ENCODE results near the gene ACTN4. TPM values are rescaled to one million over a fixed set of nuclear protein-coding genes. Genes with fewer than 3 reads are reported as not detected.
A peak's percentile ranks its signal among the peaks of the same experiment; 100 is the strongest.

Gene ACTN4
- total RNA-seq, 1 experiment from 2014 or later: 199 TPM

DNA sequence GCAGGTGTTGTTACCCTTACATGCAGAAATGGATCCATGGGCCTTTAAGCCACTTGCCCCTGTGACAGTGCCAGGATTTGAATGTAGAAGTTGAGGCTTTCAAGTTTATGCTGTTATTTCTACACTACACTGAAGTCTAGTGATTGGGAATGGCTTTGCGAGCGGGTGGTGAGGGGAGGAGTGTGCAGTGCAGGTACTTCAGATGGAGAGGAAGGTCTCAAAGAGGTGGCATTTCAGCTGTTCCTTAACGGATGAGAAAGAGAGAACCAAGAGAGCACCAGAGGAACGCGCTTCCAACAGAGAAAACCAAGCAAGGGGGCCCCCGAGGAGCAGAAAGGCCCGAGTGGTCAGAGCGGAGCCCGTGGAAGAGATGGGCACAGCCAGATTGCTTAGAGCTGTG, 13.3 kb downstream of the ACTN4 start:
- DNase-seq (ENCODE audit: low read depth): no peak

DNA sequence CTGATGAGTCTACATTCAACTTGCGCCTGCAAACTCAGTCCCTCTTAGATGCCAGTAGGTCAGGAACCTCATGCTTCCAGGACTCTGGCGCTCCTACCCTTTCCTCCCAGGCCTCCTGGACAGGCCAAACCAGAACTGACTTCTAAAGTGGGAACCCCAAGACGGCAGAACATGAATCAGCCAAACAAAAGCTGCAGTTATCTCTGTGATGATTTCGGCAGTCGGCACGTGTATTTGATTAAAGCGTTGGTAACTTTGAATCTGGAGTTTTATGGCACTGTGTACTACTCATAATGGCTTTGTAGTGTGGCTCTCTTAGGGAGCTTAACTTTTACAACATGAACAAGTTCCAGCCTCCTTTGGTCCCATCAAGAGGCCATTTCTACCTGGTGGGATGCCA, 13.7 kb downstream of the ACTN4 start:
- DNase-seq (ENCODE audit: low read depth): no peak

DNA sequence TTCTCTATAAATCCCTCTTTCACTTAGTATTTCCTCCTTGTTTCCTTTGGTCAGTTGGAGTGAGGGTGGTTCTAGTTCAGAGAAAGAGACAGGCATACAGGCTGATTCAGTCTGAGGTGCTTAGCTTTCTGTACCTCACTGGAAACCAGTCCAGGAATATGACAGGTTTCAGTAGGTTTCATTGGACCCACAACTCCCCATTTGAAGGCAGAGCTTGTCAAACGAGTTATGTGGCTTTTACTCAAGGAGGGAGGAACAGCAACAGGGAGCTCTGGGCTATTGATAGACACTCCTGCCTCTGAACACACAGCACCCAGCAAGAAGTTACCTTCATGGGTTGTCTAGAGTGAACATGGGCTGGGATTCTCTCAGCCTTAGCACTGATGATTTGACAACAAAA, 14.5 kb downstream of the ACTN4 start:
- no peak for DNase-seq (ENCODE audit: low read depth)

GRCh38 chr19:38662537-38663155, 15.2 kb downstream of the ACTN4 start:
- DNase-seq (ENCODE audit: low read depth): no peak

- no peak for DNase-seq (ENCODE audit: low read depth)
Measured at GRCh38 chr19:38663156-38663651, 15.8 kb downstream of the ACTN4 start.

DNA sequence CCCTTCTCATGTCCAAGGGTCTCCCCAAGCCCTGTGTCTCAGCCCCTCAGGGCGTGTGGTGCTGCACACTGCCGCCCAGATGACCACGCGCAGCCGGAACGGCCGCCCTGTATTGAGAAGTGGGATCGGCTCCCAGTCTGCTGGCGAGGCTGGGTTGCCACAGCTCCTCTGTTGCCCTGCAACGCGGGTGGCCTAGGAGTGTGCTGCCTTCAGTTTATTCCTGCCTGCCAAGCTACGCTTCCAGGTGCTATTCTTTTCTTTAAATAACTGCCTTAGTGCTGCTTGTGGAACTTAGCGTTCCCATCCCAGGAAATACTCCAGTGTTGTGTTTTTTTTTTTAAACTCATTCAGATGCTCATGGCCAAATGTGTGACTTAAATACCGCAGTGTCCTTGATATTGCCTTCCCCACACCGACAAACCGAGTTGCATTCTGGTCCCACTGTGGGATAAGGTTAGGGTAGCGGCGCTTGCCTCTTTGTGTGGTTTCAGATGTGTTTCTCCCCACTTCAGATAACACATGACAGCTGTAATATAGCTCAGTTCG, 16.6 kb downstream of the ACTN4 start:
- DNase-seq (ENCODE audit: low read depth): no peak

DNA sequence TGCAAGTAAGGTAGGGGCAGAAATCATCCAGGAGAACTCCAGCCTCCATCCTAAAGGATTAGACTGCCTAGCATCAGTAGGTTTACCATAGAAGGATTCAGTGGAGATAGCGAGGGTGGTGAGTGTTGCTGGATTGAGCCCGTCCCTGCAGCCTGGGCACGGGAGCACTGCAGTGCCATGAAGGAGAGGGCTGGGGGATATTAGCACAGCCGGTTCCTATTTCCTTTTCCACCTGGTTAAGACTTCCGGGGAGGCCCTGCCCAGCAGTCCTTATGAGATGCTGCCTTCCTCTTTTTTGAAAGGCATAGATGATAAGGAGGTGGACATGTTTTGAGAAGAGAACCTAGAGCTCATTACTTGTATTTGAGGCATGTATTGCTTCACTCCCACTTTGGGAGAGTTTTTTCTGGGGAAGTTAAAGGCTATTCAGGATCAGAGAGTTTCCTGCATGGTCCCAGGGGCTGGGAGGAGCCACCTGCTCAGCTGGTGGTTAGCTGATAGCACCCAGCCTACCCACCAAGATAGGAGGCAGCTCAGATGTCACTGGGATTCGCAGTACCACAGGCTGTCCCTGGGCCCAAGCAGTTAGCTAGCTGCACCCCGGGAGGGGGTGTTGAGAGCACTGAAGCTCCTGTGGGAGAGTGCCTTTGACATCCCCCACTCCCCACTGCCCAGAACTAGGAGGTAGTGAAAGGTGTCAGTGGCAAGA, 17.2 kb downstream of the ACTN4 start:
- DNase-seq (ENCODE audit: low read depth): no peak

DNA sequence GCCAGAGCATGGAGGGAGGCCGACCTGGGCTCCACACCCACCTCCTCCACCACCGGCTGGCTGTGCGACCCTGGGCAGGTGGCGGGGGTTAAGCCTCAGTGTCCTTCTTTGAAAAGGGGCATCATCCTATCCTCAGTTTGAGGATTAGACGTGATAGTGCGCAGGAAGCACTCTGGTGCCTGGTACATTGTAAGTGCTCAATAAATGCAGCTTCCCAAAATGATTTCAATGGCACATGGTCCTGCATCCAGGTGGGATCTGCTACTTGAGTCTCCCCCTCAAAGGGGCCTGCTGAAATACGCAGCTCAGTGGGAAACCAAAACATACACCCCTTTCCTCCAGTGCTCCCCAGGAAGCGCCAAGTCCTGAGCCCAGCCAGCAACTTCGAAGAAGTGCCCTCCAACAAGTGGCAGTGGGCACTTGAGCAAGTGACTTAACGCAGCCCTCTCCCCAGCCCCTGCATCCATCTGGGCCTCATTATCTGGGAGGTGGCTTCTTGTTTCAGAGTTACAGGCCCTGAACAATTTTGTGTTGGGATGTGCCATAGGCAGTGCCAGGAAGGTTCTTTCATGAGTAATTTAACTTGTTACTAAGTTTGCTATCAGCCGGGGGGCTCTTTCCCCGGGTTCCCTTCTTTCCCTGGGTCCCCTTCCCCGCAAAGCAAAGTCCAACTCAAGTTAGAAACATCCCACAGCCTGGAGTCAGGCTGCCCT, 17.9 kb downstream of the ACTN4 start:
- DNase-seq (ENCODE audit: low read depth): no peak

DNA sequence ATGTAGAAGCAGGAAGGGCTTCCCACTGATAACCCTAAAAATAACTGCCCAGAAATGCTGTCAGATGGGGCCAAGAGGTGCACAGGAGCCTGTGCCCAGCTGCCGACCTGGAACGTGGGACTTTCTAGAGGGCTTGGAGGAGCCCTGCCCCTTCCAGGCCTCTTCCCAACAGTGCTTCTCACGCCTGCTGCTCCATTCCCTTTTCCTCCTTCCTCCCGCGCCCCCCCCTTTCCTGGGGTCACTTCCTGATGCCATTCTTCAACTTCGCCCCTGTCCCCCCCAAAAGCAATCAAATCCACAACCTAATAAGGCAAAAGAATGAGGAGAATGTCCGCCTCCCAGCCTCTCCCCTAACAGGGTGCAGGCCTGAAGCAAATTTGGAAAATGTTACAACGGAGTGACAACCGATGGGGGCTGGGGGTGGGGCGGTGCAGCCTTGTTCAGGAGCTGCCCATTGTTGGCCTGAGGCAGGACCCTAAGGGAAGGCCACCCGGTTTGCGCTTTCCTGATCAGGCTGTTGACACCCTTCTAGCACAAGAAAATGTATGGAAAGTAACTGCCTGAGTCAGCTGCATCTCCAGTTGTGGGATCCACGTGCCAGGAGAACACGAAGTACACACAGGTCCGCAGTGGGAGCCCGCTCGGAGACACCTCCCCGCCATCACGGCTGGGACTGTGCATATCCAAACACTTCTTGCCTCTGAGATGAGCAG, 18.7 kb downstream of the ACTN4 start:
- DNase-seq (ENCODE audit: low read depth): peak; percentile 45

DNA sequence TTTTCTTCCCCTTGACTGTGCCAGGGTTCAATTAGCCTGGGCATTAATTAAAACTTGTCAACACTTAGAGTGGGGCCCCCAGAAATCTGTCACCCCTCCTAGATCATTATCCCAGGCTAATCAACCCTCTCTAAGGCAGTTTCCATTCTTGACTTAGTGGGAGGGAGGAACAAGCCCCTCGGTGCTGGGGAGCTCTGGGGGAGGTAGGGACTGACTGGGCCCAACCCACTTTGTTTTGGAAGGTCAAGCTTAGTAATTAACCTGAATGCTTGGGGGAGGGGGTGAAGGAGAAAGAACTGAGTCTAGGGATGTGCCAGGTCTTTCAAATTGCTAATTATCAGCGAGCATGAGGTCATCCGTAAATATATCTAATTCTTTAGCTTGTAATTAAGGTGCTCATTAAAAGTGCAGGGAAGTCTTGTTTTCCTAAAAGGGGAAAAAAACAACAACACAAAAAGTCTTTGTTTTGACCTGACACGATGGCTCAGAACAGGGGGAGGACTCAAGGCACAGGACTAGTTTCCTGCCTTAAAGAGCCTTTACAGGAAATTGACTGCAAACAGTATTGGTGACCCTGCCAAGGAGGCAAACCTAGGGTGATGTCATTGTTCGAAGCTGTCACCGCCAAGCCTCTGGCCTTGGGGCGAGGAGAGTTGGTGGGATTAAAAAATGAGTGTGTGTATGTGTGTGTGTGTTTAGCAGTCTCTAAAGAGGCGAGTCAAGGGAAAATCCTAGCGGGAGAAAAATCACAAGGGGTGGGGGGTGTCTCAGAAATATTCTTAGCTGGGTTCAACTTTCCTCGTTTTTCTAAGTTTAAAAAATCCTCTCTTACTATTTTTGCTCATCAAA, 19.4 kb downstream of the ACTN4 start:
- peak; percentile 88 for DNase-seq (ENCODE audit: low read depth)

- peak; percentile 63 for DNase-seq (ENCODE audit: low read depth)
Measured at GRCh38 chr19:38667661-38668171, 20.3 kb downstream of the ACTN4 start.

DNA sequence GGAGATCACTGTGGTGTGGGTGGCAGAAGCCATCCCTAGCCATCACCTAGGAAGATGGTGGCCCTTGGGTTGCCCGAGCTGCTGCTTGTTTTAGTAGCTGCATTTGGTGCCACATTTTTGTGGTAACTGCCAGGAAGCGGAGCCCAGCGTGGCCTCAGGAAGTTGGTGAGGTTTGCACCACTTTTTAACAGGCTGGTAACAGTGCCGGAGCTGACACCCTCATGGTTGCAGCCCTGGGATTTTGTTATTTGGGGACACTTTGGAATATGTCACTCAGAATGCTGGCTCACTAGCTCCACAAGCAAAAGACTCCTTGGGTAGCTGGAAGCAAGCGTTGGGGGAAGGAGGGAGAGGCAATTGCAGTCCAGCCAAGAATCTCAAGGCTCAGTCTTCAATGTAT, 22.1 kb downstream of the ACTN4 start:
- DNase-seq (ENCODE audit: low read depth): no peak

DNA sequence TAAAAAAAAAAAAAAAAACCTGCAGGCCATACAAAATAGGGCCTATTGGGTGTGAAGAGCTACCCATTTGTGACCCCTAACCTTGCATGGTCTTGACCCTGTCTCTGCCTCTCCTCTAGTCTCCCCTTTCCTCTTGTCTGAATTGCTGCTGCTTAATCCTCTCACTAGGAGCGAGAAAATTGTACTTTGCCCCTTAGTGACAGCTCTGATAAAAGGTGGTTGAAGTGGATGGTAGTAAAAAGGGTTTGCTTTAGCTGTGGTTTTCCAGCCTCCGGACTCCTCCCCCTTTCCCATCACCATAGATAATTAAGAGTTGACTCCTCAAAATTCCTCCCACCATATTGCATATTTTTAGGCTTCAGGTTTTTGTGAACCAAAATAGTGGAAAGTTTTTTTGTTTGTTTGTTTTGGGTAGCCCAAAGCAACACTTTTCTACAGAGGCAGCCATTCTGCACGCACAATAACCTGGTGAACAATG, 23.5 kb downstream of the ACTN4 start:
- no peak for DNase-seq (ENCODE audit: low read depth)

GRCh38 chr19:38671654-38672053, 24.2 kb downstream of the ACTN4 start:
- no peak for DNase-seq (ENCODE audit: low read depth)

DNA sequence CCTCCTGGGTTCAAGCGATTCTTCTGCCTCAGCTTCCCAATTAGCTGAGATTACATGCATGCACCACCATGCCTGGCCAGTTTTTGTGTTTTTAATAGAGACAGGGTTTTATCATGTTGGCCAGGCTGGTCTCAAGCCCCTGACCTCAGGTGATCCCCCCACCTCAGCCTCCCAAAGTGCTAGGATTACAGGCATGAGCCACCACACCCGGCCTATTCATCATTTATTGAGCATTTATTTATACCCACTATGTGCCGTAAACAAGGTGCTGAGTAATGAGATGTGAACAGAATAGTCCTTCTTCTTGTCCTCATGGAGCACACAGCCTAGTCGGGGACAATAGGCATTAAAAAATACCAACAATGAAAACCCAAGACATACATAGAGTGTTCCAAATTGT, 25.6 kb downstream of the ACTN4 start:
- no peak for DNase-seq (ENCODE audit: low read depth)

DNA sequence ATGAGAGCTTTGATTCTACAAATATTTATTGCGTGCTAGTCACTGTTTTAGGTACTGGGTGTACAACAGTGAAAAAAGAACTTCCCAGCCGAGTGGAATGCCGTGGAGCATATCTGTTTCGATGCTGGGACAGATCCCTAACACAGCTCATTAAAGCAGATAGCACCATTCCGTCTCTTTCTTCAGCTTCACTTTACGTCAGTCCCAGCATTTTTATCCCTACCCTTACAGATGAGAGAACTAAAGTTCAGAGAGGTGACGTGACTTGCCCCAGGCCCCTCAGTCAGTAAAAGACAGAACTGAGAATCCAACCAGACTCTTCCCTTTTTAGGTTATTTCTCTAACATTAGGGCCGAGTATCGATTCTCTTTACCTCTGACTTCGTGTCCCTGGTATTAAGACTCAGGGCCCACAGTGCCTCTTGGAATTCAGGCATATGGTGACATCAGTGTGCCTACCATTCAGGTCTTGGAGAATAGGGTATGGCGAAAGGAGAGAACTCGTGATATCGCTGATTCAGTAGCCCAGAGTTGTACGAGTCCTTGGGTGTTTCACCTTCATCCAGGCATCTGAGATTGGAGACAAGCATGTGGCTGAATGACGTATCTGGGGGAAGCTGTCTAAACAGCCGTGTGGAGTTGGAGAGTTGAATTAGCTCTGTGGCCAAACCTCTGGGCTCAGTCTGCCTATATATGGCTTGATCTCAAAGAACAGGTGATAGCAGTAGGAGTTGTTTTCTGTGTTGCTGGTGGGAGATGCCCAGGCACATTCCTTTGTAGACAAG, 27.1 kb downstream of the ACTN4 start:
- DNase-seq (ENCODE audit: low read depth): no peak

GRCh38 chr19:38675611-38676010, 28.2 kb downstream of the ACTN4 start:
- no peak for DNase-seq (ENCODE audit: low read depth)

GRCh38 chr19:38676023-38676877, 28.8 kb downstream of the ACTN4 start:
- DNase-seq (ENCODE audit: low read depth): peak; percentile 74

Data from Daoy (cell line).